ENCODE measurements around the gene SEPTIN8. TPM values are rescaled to one million over a fixed set of nuclear protein-coding genes. Genes with fewer than 3 reads are reported as not detected.

SEPTIN8 gene
- total and polyA plus RNA-seq, 2 of the 13 experiments (the other 11 are each of a cell fraction or from before 2014, with no cell fraction given): 41.4 to 49.9 TPM

DNA sequence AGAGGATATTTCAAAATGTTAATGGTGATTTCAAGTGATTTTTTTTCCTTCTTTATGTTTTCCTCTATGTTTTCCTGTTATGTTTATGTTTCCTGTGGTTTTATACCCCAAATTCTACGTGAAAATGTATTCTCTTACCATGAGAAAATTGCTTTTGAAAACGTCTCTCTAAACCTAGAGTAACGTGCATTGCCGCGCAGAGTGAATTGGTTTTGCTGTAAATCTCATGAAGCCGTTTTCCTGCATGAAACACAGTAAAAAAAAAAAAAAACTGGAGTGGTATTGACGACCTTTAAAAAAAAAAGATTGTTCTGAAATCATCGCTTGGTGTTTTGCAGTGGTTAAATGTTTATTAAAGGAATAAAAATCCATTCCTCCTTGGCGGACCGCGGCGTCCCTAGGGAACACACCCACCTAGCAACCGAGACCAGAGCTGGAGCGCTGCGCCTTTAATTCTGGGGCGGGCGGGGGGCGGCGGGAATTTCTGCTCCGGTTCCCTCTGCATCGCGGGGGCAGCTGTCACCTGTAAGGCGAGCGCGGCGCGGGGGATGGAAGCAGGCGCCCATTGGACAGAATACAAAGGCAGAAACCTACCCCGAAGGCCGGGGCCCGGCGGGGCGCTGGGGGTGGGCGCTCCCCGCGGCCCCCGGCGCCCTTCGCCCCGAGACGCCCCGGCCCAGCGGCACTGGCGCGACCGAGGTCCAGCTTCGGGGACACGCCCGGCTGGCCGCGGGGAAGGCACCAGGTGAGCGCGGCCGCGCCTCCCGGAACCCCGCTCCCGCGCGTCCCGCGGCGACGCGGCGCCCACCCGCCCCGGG, 36.0 kb upstream of the SEPTIN8 start, which contains the start of gene SOWAHA (continued):
- TF ChIP-seq ZNF747 (CRISPR knock-in tag; IDR thresholded peaks at IDR 0.05; ENCODE audit: borderline replicate concordance) (no peak), PCBP2 (optimal IDR thresholded peaks at IDR 0.05; ENCODE audit: low read depth, low read length, poor library complexity, severe bottlenecking) (no peak), MED13 (CRISPR knock-in tag; IDR thresholded peaks at IDR 0.05) (no peak), ZNF607 (CRISPR knock-in tag; IDR thresholded peaks at IDR 0.05; ENCODE audit: borderline replicate concordance) (no peak), HNRNPLL (IDR thresholded peaks at IDR 0.05; ENCODE audit: low read depth, low read length, poor library complexity, severe bottlenecking) (peak; percentile 25)
- TF ChIP-seq, protein P1, sequence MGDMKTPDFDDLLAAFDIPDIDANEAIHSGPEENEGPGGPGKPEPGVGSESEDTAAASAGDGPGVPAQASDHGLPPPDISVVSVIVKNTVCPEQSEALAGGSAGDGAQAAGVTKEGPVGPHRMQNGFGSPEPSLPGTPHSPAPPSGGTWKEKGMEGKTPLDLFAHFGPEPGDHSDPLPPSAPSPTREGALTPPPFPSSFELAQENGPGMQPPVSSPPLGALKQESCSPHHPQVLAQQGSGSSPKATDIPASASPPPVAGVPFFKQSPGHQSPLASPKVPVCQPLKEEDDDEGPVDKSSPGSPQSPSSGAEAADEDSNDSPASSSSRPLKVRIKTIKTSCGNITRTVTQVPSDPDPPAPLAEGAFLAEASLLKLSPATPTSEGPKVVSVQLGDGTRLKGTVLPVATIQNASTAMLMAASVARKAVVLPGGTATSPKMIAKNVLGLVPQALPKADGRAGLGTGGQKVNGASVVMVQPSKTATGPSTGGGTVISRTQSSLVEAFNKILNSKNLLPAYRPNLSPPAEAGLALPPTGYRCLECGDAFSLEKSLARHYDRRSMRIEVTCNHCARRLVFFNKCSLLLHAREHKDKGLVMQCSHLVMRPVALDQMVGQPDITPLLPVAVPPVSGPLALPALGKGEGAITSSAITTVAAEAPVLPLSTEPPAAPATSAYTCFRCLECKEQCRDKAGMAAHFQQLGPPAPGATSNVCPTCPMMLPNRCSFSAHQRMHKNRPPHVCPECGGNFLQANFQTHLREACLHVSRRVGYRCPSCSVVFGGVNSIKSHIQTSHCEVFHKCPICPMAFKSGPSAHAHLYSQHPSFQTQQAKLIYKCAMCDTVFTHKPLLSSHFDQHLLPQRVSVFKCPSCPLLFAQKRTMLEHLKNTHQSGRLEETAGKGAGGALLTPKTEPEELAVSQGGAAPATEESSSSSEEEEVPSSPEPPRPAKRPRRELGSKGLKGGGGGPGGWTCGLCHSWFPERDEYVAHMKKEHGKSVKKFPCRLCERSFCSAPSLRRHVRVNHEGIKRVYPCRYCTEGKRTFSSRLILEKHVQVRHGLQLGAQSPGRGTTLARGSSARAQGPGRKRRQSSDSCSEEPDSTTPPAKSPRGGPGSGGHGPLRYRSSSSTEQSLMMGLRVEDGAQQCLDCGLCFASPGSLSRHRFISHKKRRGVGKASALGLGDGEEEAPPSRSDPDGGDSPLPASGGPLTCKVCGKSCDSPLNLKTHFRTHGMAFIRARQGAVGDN (CRISPR knock-in tag; IDR thresholded peaks at IDR 0.05): peak; percentile 47

DNA sequence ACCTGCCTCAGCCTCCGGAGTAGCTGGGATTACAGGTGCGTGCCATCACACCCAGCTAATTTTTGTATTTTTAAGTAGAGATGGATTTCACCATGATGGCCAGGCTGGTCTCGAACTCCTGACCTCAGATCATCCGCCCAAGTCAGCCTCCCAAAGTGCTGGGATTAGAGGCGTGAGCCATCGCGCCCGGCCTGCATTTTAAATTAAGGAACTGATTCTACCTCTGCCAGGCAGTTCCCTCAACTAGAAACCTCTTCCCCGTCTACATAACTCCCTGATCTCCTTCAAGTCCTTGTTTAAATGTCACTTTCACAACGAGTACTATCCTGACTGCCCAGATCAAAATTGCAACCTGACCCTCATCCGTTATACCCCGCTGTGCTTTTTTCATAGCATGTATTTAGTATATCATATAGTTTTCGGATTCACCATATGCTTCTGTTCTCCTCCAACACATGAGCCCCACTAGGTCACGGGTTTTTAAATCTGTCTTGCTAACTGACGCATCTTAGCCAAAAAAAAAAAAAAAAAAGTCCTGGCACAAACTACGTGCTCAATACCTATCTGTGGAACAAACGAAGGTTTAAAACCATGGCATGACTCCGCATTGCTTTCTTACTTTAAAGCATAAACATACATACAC, 35.2 kb upstream of the SEPTIN8 start:
- intact Hi-C loops (cut with micrococcal nuclease; ENCODE audit: unreplicated experiment): no loop called here
- Histone ChIP-seq H2AFZ (ENCODE audit: low read length) (peak overlapping the region; percentile 84), H3K27ac (ENCODE audit: extremely low read length, insufficient read depth, low read length) (no peak overlapping the region), H4K20me1 (ENCODE audit: insufficient read depth, low read length) (no peaks in the 10 kb centered on the region), H3K36me3 (replicated peaks in 1 of 2; ENCODE audit: control insufficient read depth in 1 of 2, insufficient read depth in 2 of 2, low read length in 2 of 2) (no peaks in the 10 kb centered on the region), H3K9me3 (ENCODE audit: low read length) (no peaks in the 10 kb centered on the region), H3K9ac (ENCODE audit: insufficient read depth, low read depth, low read length) (peak overlapping the region; percentile 54), H3K79me2 (ENCODE audit: insufficient read depth, low read length) (no peaks in the 10 kb centered on the region), H3K4me3 (replicated peaks in 1 of 3; ENCODE audit: insufficient read depth in 1 of 3, low read depth in 2 of 3, low read length in 3 of 3) (peak overlapping the region; percentile 45 to 63 (median 47)), H3K4me2 (ENCODE audit: low read depth, low read length) (peak overlapping the region; percentile 71), H3K27me3 (ENCODE audit: control insufficient read depth in 1 of 2, insufficient read depth in 2 of 2, low read length in 2 of 2) (no peaks in the 10 kb centered on the region), H3K4me1 (ENCODE audit: insufficient read depth, low read length) (peaks cover 74% of the 10 kb centered on the region)
- CTCF ChIA-PET (ENCODE audit: low intra/inter-chr PET ratio, low total read pairs): no interaction called here
- WGBS (ENCODE audit: low lambda C conversion rate): 66% methylated on average over 18 of the region's 18 CpGs
- DNase-seq (ENCODE audit: low spot score) (no peak), ATAC-seq (no peak), FAIRE-seq (no peak)
- no TSS peak for BruUV-seq (replicated peaks)
- POLR2A ChIA-PET: no interaction called here
- in situ Hi-C loops (cut with HindIII; ENCODE audit: extremely low pct_ligation_motif_present, low pct_unique_long_range_greater_than_20kb): no loop called here
- TF ChIP-seq, protein P2, sequence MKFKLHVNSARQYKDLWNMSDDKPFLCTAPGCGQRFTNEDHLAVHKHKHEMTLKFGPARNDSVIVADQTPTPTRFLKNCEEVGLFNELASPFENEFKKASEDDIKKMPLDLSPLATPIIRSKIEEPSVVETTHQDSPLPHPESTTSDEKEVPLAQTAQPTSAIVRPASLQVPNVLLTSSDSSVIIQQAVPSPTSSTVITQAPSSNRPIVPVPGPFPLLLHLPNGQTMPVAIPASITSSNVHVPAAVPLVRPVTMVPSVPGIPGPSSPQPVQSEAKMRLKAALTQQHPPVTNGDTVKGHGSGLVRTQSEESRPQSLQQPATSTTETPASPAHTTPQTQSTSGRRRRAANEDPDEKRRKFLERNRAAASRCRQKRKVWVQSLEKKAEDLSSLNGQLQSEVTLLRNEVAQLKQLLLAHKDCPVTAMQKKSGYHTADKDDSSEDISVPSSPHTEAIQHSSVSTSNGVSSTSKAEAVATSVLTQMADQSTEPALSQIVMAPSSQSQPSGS (CRISPR knock-in tag; IDR thresholded peaks at IDR 0.05): no peak
- TF ChIP-seq MAZ (IDR thresholded peaks at IDR 0.05; ENCODE audit: borderline replicate concordance, low read depth, low read length) (no peak), MAZ (CRISPR knock-in tag; IDR thresholded peaks at IDR 0.05; ENCODE audit: low read depth) (no peak), SP5 (CRISPR knock-in tag; IDR thresholded peaks at IDR 0.05; ENCODE audit: borderline replicate concordance, low read depth) (no peak)
- TF ChIP-seq, protein P3, sequence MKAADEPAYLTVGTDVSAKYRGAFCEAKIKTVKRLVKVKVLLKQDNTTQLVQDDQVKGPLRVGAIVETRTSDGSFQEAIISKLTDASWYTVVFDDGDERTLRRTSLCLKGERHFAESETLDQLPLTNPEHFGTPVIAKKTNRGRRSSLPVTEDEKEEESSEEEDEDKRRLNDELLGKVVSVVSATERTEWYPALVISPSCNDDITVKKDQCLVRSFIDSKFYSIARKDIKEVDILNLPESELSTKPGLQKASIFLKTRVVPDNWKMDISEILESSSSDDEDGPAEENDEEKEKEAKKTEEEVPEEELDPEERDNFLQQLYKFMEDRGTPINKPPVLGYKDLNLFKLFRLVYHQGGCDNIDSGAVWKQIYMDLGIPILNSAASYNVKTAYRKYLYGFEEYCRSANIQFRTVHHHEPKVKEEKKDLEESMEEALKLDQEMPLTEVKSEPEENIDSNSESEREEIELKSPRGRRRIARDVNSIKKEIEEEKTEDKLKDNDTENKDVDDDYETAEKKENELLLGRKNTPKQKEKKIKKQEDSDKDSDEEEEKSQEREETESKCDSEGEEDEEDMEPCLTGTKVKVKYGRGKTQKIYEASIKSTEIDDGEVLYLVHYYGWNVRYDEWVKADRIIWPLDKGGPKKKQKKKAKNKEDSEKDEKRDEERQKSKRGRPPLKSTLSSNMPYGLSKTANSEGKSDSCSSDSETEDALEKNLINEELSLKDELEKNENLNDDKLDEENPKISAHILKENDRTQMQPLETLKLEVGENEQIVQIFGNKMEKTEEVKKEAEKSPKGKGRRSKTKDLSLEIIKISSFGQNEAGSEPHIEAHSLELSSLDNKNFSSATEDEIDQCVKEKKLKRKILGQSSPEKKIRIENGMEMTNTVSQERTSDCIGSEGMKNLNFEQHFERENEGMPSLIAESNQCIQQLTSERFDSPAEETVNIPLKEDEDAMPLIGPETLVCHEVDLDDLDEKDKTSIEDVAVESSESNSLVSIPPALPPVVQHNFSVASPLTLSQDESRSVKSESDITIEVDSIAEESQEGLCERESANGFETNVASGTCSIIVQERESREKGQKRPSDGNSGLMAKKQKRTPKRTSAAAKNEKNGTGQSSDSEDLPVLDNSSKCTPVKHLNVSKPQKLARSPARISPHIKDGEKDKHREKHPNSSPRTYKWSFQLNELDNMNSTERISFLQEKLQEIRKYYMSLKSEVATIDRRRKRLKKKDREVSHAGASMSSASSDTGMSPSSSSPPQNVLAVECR (CRISPR knock-in tag; IDR thresholded peaks at IDR 0.05; ENCODE audit: borderline replicate concordance): no peak

All from HepG2 (cell line).